Neural progenitor cell (in vitro differentiated cells): ENCODE results near the gene IQCF2. TPM values are rescaled to one million over a fixed set of nuclear protein-coding genes. Genes with fewer than 3 reads are reported as not detected.
"Not testable (repeated sequence)": the region's sequence is repeated elsewhere in the genome, so short reads cannot be mapped to it uniquely, and the experiment has no call there.

Source experiments
- DNase-seq: peaks from one replicate; pipeline ENCODE4 v3.0.0-alpha.2; 2016; ENCODE audit warnings: low spot score
- H2AFZ ChIP-seq: fragments of 200-600 bp; sonication (generic); replicated peaks from 2 replicates; pipeline ENCODE4 v1.6.1; 2016; ENCODE audit warnings: antibody characterized with exemption
- H3F3A ChIP-seq: fragments of 200-600 bp; sonication (generic); 2 replicates; pipeline ENCODE4 v1.6.1; 2016; ENCODE audit warnings: antibody characterized with exemption, low read depth
- H3K27ac ChIP-seq: fragments of 200-600 bp; sonication (generic); 2 replicates; pipeline ENCODE4 v1.5.1; 2016; ENCODE audit warnings: mild to moderate bottlenecking
- H3K27me3 ChIP-seq: fragments of 200-600 bp; sonication (generic); 2 replicates; pipeline ENCODE4 v1.6.1; 2016; ENCODE audit warnings: mild to moderate bottlenecking, moderate library complexity
- H3K36me3 ChIP-seq: fragments of 200-600 bp; sonication (generic); 2 replicates; pipeline ENCODE4 v1.5.1; 2016
- H3K4me1 ChIP-seq: fragments of 200-600 bp; sonication (generic); 2 replicates; pipeline ENCODE4 v1.6.1; 2016; ENCODE audit warnings: mixed run types
- H3K4me2 ChIP-seq: fragments of 200-600 bp; sonication (generic); 2 replicates; pipeline ENCODE4 v1.6.1; 2016
- H3K4me3 ChIP-seq: fragments of 200-600 bp; sonication (generic); 2 replicates; pipeline ENCODE4 v1.5.1; 2016
- H3K79me2 ChIP-seq: fragments of 200-600 bp; sonication (generic); 2 replicates; pipeline ENCODE4 v1.6.1; 2016; ENCODE audit warnings: low read depth
- H3K9ac ChIP-seq: fragments of 200-600 bp; sonication (generic); 2 replicates; pipeline ENCODE4 v1.6.1; 2016
- H3K9me3 ChIP-seq: fragments of 200-600 bp; sonication (generic); 2 replicates; pipeline ENCODE4 v1.5.1; 2016; ENCODE audit warnings: low read depth
- H4K20me1 ChIP-seq: fragments of 200-600 bp; sonication (generic); 2 replicates; pipeline ENCODE4 v1.6.1; 2016; ENCODE audit warnings: low read depth
- H3K27ac Mint-ChIP-seq: 3 replicates; pipeline ENCODE4 v1.8.0; 2021; ENCODE audit warnings: mixed read lengths
- H3K27me3 Mint-ChIP-seq: 2 replicates; pipeline ENCODE4 v1.8.0; 2022; ENCODE audit warnings: low read depth, mild to moderate bottlenecking, inconsistent platforms, moderate library complexity, mixed read lengths; ENCODE audit not compliant: insufficient read depth
- H3K36me3 Mint-ChIP-seq: 3 replicates; pipeline ENCODE4 v1.8.0; 2021; ENCODE audit warnings: mixed read lengths
- H3K4me1 Mint-ChIP-seq: 3 replicates; pipeline ENCODE4 v1.8.0; 2021; ENCODE audit warnings: mixed read lengths
- H3K4me3 Mint-ChIP-seq: 3 replicates; pipeline ENCODE4 v1.8.0; 2021; ENCODE audit warnings: mild to moderate bottlenecking, moderate library complexity, mixed read lengths
- H3K9me3 Mint-ChIP-seq: 3 replicates; pipeline ENCODE4 v1.8.0; 2020; ENCODE audit warnings: mixed read lengths
- CTCF ChIP-seq: fragments of 200-600 bp; sonication (generic); IDR thresholded peaks from 2 replicates; pipeline ENCODE4 v1.5.1; 2017; ENCODE audit warnings: antibody characterized with exemption, mild to moderate bottlenecking
- EZH2 ChIP-seq: fragments of 200-600 bp; sonication (generic); IDR thresholded peaks from 2 replicates; pipeline ENCODE4 v1.6.1; 2017; ENCODE audit warnings: antibody characterized with exemption, mild to moderate bottlenecking, moderate library complexity
- EZH2phosphoT487 ChIP-seq: fragments of 200-600 bp; sonication (generic); IDR thresholded peaks from 2 replicates; pipeline ENCODE4 v1.6.1; 2017; ENCODE audit warnings: antibody characterized with exemption
- total RNA-seq: library from RNA; depleted of rRNA; stranded (reverse); fragments of >200 nt; gene quantifications from 2 replicates; pipeline ENCODE4 v1.2.3, GENCODE V29; 2015; ENCODE audit warnings: low replicate concordance

Gene IQCF2
- total RNA-seq, 1 donor from 2014 or later = not detected

GRCh38 chr3:51894939-51895338 is 33.5 kb downstream of the IQCF2 start:
- H4K20me1 ChIP-seq = no peaks in the 10 kb centered on the region
- TF ChIP-seq CTCF (no peak), EZH2phosphoT487 (no peak), EZH2 (no peak)

GRCh38 chr3:51896607-51897305 is 35.3 kb downstream of the IQCF2 start:
- Mint-ChIP-seq H3K4me3 (no peak overlapping the region), H3K36me3 (no peaks in the 10 kb centered on the region), H3K27me3 (peaks cover 8% of the 10 kb centered on the region), H3K27ac (no peak overlapping the region), H3K9me3 (no peaks in the 10 kb centered on the region), H3K4me1 (peaks cover 2% of the 10 kb centered on the region)
- no peaks in the 10 kb centered on the region for H3K79me2 ChIP-seq
- no peak overlapping the region for H2AFZ ChIP-seq
- no peaks in the 10 kb centered on the region for H3K9me3 ChIP-seq
- DNase-seq = no peak
- H3K36me3 ChIP-seq = no peaks in the 10 kb centered on the region
- H3K4me2 ChIP-seq = no peak overlapping the region
- no peak overlapping the region for H3K27ac ChIP-seq
- TF ChIP-seq EZH2 = no peak
- TF ChIP-seq EZH2phosphoT487 = no peak
- no peak for TF ChIP-seq CTCF
- H4K20me1 ChIP-seq = no peaks in the 10 kb centered on the region
- H3K4me1 ChIP-seq = peaks cover 4% of the 10 kb centered on the region
- H3K4me3 ChIP-seq = no peak overlapping the region
- no peak overlapping the region for H3K9ac ChIP-seq
- H3K27me3 ChIP-seq = no peaks in the 10 kb centered on the region
- no peaks in the 10 kb centered on the region for H3F3A ChIP-seq

More at GRCh38 chr3:51894939-51895338, 33.5 kb downstream of the IQCF2 start:
- Histone ChIP-seq H3K4me1 (peaks cover 4% of the 10 kb centered on the region), H3K9me3 (no peaks in the 10 kb centered on the region), H3K27me3 (no peaks in the 10 kb centered on the region), H3K4me3 (no peak overlapping the region), H3K79me2 (no peaks in the 10 kb centered on the region), H2AFZ (no peak overlapping the region), H3K36me3 (no peaks in the 10 kb centered on the region), H3K9ac (no peak overlapping the region), H3K27ac (no peak overlapping the region), H3F3A (no peaks in the 10 kb centered on the region), H3K4me2 (no peak overlapping the region)
- H3K36me3 Mint-ChIP-seq = no peaks in the 10 kb centered on the region
- DNase-seq = no peak
- no peak overlapping the region for H3K4me3 Mint-ChIP-seq
- no peak overlapping the region for H3K27ac Mint-ChIP-seq
- peaks cover 5% of the 10 kb centered on the region for H3K27me3 Mint-ChIP-seq
- H3K9me3 Mint-ChIP-seq = no peaks in the 10 kb centered on the region
- peaks cover 11% of the 10 kb centered on the region for H3K4me1 Mint-ChIP-seq

GRCh38 chr3:51897391-51897790 is 36.0 kb downstream of the IQCF2 start:
- Mint-ChIP-seq H3K27ac (no peak overlapping the region), H3K9me3 (no peaks in the 10 kb centered on the region), H3K4me1 (peaks cover 2% of the 10 kb centered on the region), H3K36me3 (no peaks in the 10 kb centered on the region), H3K27me3 (peaks cover 8% of the 10 kb centered on the region), H3K4me3 (no peak overlapping the region)
- Histone ChIP-seq H3K27ac (no peak overlapping the region), H3K36me3 (no peaks in the 10 kb centered on the region), H3K27me3 (no peaks in the 10 kb centered on the region), H3F3A (no peaks in the 10 kb centered on the region), H3K4me2 (no peak overlapping the region), H3K4me1 (no peaks in the 10 kb centered on the region), H3K79me2 (no peaks in the 10 kb centered on the region), H3K9me3 (no peaks in the 10 kb centered on the region), H3K4me3 (no peak overlapping the region), H4K20me1 (no peaks in the 10 kb centered on the region), H3K9ac (no peak overlapping the region), H2AFZ (peak overlapping the region; percentile 50)
- TF ChIP-seq EZH2 = no peak
- no peak for TF ChIP-seq CTCF
- TF ChIP-seq EZH2phosphoT487 = no peak
- DNase-seq = no peak

- H3K27me3 ChIP-seq, H3K36me3 Mint-ChIP-seq, H2AFZ ChIP-seq, DNase-seq, H3K27ac Mint-ChIP-seq, H3K9ac ChIP-seq, H3K4me1 ChIP-seq, H3K4me1 Mint-ChIP-seq, H3K79me2 ChIP-seq, H3K4me3 Mint-ChIP-seq, H3K4me3 ChIP-seq, H3K4me2 ChIP-seq, H3K9me3 Mint-ChIP-seq, H3K9me3 ChIP-seq, H3K27ac ChIP-seq, H3K36me3 ChIP-seq, H3F3A ChIP-seq, H4K20me1 ChIP-seq: not testable (repeated sequence)
- peaks cover 13% of the 10 kb centered on the region for H3K27me3 Mint-ChIP-seq
Measured at GRCh38 chr3:51900043-51900442, 38.6 kb downstream of the IQCF2 start.

GRCh38 chr3:51902361-51902760 is 40.9 kb downstream of the IQCF2 start:
- not testable (repeated sequence) for H3K27ac Mint-ChIP-seq, H2AFZ ChIP-seq, H3K4me2 ChIP-seq, DNase-seq, H3K4me3 ChIP-seq, H3K9ac ChIP-seq, H3K79me2 ChIP-seq, H3K4me3 Mint-ChIP-seq, H3K4me1 Mint-ChIP-seq, H3F3A ChIP-seq, H3K9me3 ChIP-seq, H3K36me3 Mint-ChIP-seq, H3K36me3 ChIP-seq, H3K27me3 ChIP-seq, H3K4me1 ChIP-seq, H4K20me1 ChIP-seq, H3K27ac ChIP-seq
- Mint-ChIP-seq H3K27me3 (peaks cover 19% of the 10 kb centered on the region), H3K9me3 (peaks cover 19% of the 10 kb centered on the region)
